Adipocyte (in vitro differentiated cells): ENCODE results near the gene ADCK1.

Experiments used
- DNase-seq: peaks from one replicate; pipeline ENCODE4 v3.0.0-alpha.2; 2015; ENCODE audit warnings: low read depth
- H3K27me3 ChIP-seq: replicated peaks from 2 replicates; pipeline ENCODE4 v1.7.0; 2013; ENCODE audit warnings: mild to moderate bottlenecking, low read length, moderate library complexity; ENCODE audit not compliant: control insufficient read depth, insufficient read depth
- H3K36me3 ChIP-seq: 2 replicates; pipeline ENCODE4 v1.7.0; 2013; ENCODE audit warnings: low read length, mild to moderate bottlenecking, moderate library complexity; ENCODE audit not compliant: control insufficient read depth, insufficient read depth, severe bottlenecking
- H3K4me1 ChIP-seq: 2 replicates; pipeline ENCODE4 v1.7.0; 2013; ENCODE audit warnings: mild to moderate bottlenecking, low read length, moderate library complexity; ENCODE audit not compliant: control insufficient read depth, insufficient read depth
- H3K4me3 ChIP-seq: 2 replicates; pipeline ENCODE4 v1.7.0; 2013; ENCODE audit warnings: mild to moderate bottlenecking, low read length, moderate library complexity
- H3K9ac ChIP-seq: 2 replicates; pipeline ENCODE4 v1.7.0; 2013; ENCODE audit warnings: mild to moderate bottlenecking, low read length, moderate library complexity
- H3K9me3 ChIP-seq: 2 replicates; pipeline ENCODE4 v1.7.0; 2013; ENCODE audit warnings: mild to moderate bottlenecking, low read length, moderate library complexity; ENCODE audit not compliant: control insufficient read depth

Gene ADCK1

GRCh38 chr14:77961847-77962580, 162.1 kb downstream of the ADCK1 start:
- Histone ChIP-seq H3K9me3 (peaks cover under 1% of the 10 kb centered on the region), H3K4me3 (no peak overlapping the region), H3K9ac (no peak overlapping the region), H3K36me3 (no peaks in the 10 kb centered on the region), H3K4me1 (peaks cover 7% of the 10 kb centered on the region), H3K27me3 (peaks cover 8% of the 10 kb centered on the region)
- DNase-seq = no peak

- Histone ChIP-seq H3K4me1 (peaks cover 7% of the 10 kb centered on the region), H3K9ac (no peak overlapping the region), H3K4me3 (no peak overlapping the region), H3K27me3 (peaks cover 12% of the 10 kb centered on the region), H3K9me3 (peaks cover 3% of the 10 kb centered on the region), H3K36me3 (no peaks in the 10 kb centered on the region)
- DNase-seq = no peak
Observed at GRCh38 chr14:77962731-77963520, 163.0 kb downstream of the ADCK1 start.

- no peaks in the 10 kb centered on the region for H3K36me3 ChIP-seq
Observed at GRCh38 chr14:77964586-77964985, 164.7 kb downstream of the ADCK1 start.

GRCh38 chr14:77965050-77965449, 165.1 kb downstream of the ADCK1 start:
- Histone ChIP-seq H3K27me3 (peaks cover 12% of the 10 kb centered on the region), H3K4me1 (peaks cover 7% of the 10 kb centered on the region), H3K9me3 (peaks cover 3% of the 10 kb centered on the region), H3K36me3 (no peaks in the 10 kb centered on the region), H3K4me3 (no peak overlapping the region), H3K9ac (no peak overlapping the region)
- no peak for DNase-seq

More at GRCh38 chr14:77964586-77964985, 164.7 kb downstream of the ADCK1 start:
- H3K9me3 ChIP-seq = peaks cover 3% of the 10 kb centered on the region
- peaks cover 12% of the 10 kb centered on the region for H3K27me3 ChIP-seq
- peaks cover 7% of the 10 kb centered on the region for H3K4me1 ChIP-seq
- no peak for DNase-seq
- no peak overlapping the region for H3K4me3 ChIP-seq
- H3K9ac ChIP-seq = no peak overlapping the region

- H3K4me3 ChIP-seq = peak overlapping the region; percentile 72
- peaks cover 7% of the 10 kb centered on the region for H3K4me1 ChIP-seq
- H3K36me3 ChIP-seq = no peaks in the 10 kb centered on the region
- H3K27me3 ChIP-seq = peaks cover 12% of the 10 kb centered on the region
- DNase-seq = peak; percentile 19
- H3K9ac ChIP-seq = no peak overlapping the region
- H3K9me3 ChIP-seq = peaks cover 3% of the 10 kb centered on the region
Observed at GRCh38 chr14:77965919-77966435, 166.1 kb downstream of the ADCK1 start.

GRCh38 chr14:77967110-77967509, 167.2 kb downstream of the ADCK1 start:
- H3K4me3 ChIP-seq = no peak overlapping the region

GRCh38 chr14:77970646-77971045, 170.7 kb downstream of the ADCK1 start:
- Histone ChIP-seq H3K36me3 (no peaks in the 10 kb centered on the region), H3K4me1 (peaks cover 5% of the 10 kb centered on the region), H3K9ac (no peak overlapping the region), H3K9me3 (peaks cover 3% of the 10 kb centered on the region), H3K4me3 (no peak overlapping the region), H3K27me3 (peaks cover 12% of the 10 kb centered on the region)
- DNase-seq = no peak

More at GRCh38 chr14:77967110-77967509, 167.2 kb downstream of the ADCK1 start:
- Histone ChIP-seq H3K27me3 (peaks cover 12% of the 10 kb centered on the region), H3K4me1 (peaks cover 7% of the 10 kb centered on the region), H3K36me3 (no peaks in the 10 kb centered on the region), H3K9me3 (peaks cover 3% of the 10 kb centered on the region), H3K9ac (no peak overlapping the region)
- DNase-seq = no peak

- H3K36me3 ChIP-seq = no peaks in the 10 kb centered on the region
- peaks cover 10% of the 10 kb centered on the region for H3K4me1 ChIP-seq
- H3K9me3 ChIP-seq = no peaks in the 10 kb centered on the region
- no peak overlapping the region for H3K9ac ChIP-seq
- DNase-seq = no peak
- H3K27me3 ChIP-seq = peaks cover 6% of the 10 kb centered on the region
- no peak overlapping the region for H3K4me3 ChIP-seq
Observed at GRCh38 chr14:77973246-77973645, 173.3 kb downstream of the ADCK1 start.

GRCh38 chr14:77976591-77976990, 176.7 kb downstream of the ADCK1 start:
- Histone ChIP-seq H3K36me3 (no peaks in the 10 kb centered on the region), H3K9ac (no peak overlapping the region), H3K9me3 (no peaks in the 10 kb centered on the region), H3K4me1 (peaks cover 19% of the 10 kb centered on the region), H3K27me3 (peaks cover 34% of the 10 kb centered on the region), H3K4me3 (no peak overlapping the region)
- DNase-seq = no peak

GRCh38 chr14:77979171-77979570, 179.3 kb downstream of the ADCK1 start:
- no peak overlapping the region for H3K9ac ChIP-seq
- H3K36me3 ChIP-seq = no peaks in the 10 kb centered on the region
- DNase-seq = no peak

GRCh38 chr14:77979666-77980351, 179.9 kb downstream of the ADCK1 start:
- H3K9ac ChIP-seq = no peak overlapping the region
- no peaks in the 10 kb centered on the region for H3K36me3 ChIP-seq
- no peaks in the 10 kb centered on the region for H3K9me3 ChIP-seq
- H3K4me3 ChIP-seq = no peak overlapping the region
- DNase-seq = no peak
- peaks cover 19% of the 10 kb centered on the region for H3K4me1 ChIP-seq
- H3K27me3 ChIP-seq = peaks cover 41% of the 10 kb centered on the region

More at GRCh38 chr14:77979171-77979570, 179.3 kb downstream of the ADCK1 start:
- peaks cover 41% of the 10 kb centered on the region for H3K27me3 ChIP-seq
- H3K4me3 ChIP-seq = no peak overlapping the region
- H3K4me1 ChIP-seq = peaks cover 19% of the 10 kb centered on the region
- no peaks in the 10 kb centered on the region for H3K9me3 ChIP-seq
